ENCODE data around the gene SCEL. TPM values are rescaled to one million over a fixed set of nuclear protein-coding genes. Genes with fewer than 3 reads are reported as not detected.

Gene SCEL, protein sequence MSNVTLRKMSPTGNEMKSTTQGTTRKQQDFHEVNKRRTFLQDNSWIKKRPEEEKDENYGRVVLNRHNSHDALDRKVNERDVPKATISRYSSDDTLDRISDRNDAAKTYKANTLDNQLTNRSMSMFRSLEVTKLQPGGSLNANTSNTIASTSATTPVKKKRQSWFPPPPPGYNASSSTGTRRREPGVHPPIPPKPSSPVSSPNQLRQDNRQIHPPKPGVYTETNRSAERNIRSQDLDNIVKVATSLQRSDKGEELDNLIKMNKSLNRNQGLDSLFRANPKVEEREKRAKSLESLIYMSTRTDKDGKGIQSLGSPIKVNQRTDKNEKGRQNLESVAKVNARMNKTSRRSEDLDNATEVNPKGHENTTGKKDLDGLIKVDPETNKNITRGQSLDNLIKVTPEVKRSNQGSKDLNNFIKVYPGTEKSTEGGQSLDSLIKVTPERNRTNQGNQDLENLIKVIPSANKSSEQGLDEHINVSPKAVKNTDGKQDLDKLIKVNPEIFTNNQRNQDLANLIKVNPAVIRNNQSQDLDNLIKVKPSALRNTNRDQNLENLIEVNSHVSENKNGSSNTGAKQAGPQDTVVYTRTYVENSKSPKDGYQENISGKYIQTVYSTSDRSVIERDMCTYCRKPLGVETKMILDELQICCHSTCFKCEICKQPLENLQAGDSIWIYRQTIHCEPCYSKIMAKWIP
- not detected in 2 replicates for total RNA-seq (ENCODE audit: low replicate concordance)

DNA sequence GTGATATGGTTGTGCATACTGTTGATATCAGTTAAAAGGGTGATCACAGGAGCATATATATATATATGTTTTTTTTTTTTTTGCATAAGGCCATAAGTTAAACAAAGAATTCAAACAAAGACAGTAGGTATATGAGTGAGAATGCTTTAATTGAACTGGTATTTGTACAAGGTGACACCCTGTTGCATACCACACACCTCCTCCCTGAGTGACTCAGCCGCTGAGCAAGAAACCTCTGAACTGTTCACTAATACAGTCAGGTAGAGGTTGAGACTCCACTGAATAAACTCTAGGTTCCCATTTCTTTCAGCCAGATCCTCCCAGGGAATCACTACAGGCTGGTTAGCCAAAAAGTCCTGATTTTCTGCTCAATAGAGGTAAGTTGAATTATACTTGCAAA lies at the start of gene SCEL:
TSS of gene SCEL (plus strand) at position 259 of the 400 bp plus-strand sequence. CDS start 20,170 bp downstream, outside the sequence.
- no peaks in the 10 kb centered on the region for H3K9me3 ChIP-seq (ENCODE audit: low read depth)
- H3K36me3 ChIP-seq = no peaks in the 10 kb centered on the region
- no peak for DNase-seq (ENCODE audit: low spot score)
- Mint-ChIP-seq H3K4me1 (no peaks in the 10 kb centered on the region), H3K27me3 (ENCODE audit: insufficient read depth, low read depth) (peaks cover 3% of the 10 kb centered on the region), H3K9me3 (no peaks in the 10 kb centered on the region), H3K36me3 (no peaks in the 10 kb centered on the region), H3K4me3 (no peak within 1 kb of the TSS), H3K27ac (no peak within 1 kb of the TSS)
- H3K79me2 ChIP-seq (ENCODE audit: low read depth) = no peaks in the 10 kb centered on the region
- H3K4me2 ChIP-seq = no peak within 1 kb of the TSS
- TF ChIP-seq EZH2phosphoT487 (IDR thresholded peaks at IDR 0.05) (no peak), EZH2 (IDR thresholded peaks at IDR 0.05) (no peak)
- TF ChIP-seq, protein P1, sequence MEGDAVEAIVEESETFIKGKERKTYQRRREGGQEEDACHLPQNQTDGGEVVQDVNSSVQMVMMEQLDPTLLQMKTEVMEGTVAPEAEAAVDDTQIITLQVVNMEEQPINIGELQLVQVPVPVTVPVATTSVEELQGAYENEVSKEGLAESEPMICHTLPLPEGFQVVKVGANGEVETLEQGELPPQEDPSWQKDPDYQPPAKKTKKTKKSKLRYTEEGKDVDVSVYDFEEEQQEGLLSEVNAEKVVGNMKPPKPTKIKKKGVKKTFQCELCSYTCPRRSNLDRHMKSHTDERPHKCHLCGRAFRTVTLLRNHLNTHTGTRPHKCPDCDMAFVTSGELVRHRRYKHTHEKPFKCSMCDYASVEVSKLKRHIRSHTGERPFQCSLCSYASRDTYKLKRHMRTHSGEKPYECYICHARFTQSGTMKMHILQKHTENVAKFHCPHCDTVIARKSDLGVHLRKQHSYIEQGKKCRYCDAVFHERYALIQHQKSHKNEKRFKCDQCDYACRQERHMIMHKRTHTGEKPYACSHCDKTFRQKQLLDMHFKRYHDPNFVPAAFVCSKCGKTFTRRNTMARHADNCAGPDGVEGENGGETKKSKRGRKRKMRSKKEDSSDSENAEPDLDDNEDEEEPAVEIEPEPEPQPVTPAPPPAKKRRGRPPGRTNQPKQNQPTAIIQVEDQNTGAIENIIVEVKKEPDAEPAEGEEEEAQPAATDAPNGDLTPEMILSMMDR (IDR thresholded peaks at IDR 0.05) = no peak
- no peaks in the 10 kb centered on the region for H4K20me1 ChIP-seq (ENCODE audit: low read depth)
- no peaks in the 10 kb centered on the region for H3F3A ChIP-seq (ENCODE audit: low read depth)
- H3K27ac ChIP-seq = no peak within 1 kb of the TSS
- H3K4me3 ChIP-seq = no peak within 1 kb of the TSS
- no peak within 1 kb of the TSS for H3K9ac ChIP-seq
- H3K27me3 ChIP-seq = no peaks in the 10 kb centered on the region
- no peak within 1 kb of the TSS for H2AFZ ChIP-seq (replicated peaks)
- H3K4me1 ChIP-seq = no peaks in the 10 kb centered on the region

DNA sequence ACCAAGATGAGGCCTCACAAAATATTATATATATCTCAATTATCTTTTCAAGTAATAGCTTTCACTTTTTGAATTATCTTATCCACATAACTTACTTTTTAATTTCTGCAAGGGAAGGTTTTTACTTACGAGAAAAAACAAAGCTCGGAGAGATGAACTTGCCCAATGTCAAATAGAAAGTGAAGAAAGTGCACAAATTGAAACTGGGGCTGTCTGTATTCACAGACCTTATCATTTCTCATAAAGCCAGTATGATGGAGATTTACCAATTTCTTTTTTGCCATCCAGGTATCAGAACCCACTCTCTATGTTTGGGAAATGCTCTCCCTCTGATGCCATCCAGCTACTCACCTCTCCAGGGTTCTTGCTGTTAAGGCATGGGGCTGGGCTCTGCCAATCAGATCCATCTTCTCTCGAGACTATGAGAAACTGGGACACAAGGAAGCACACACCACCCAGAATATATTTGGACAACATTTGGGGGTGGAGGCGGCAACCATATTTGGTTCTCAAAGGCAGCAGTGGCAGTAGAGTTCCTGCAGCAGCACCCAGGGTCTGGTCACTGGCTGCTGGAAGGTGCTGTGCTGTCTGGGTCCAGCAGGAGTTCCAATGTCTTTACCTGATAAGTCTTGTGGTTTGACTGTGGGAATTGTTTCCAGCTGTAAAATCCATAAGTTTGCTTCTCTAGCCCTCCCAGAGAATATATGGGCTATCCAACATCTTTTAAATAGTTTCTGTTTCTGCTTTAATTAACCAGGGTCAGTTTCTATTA lies 45.8 kb upstream of the SCEL start:
- no peaks in the 10 kb centered on the region for H3K9me3 Mint-ChIP-seq
- peaks cover 2% of the 10 kb centered on the region for H3K4me1 Mint-ChIP-seq
- no peak for DNase-seq (ENCODE audit: low spot score)
- Histone ChIP-seq H3F3A (ENCODE audit: low read depth) (no peaks in the 10 kb centered on the region), H3K79me2 (ENCODE audit: low read depth) (no peaks in the 10 kb centered on the region), H3K4me2 (no peak overlapping the region), H3K4me1 (no peaks in the 10 kb centered on the region), H3K27me3 (no peaks in the 10 kb centered on the region), H3K27ac (no peak overlapping the region), H2AFZ (replicated peaks) (peak overlapping the region; percentile 27), H4K20me1 (ENCODE audit: low read depth) (no peaks in the 10 kb centered on the region), H3K4me3 (no peak overlapping the region), H3K36me3 (no peaks in the 10 kb centered on the region), H3K9me3 (ENCODE audit: low read depth) (no peaks in the 10 kb centered on the region), H3K9ac (no peak overlapping the region)
- no peak for TF ChIP-seq EZH2phosphoT487 (IDR thresholded peaks at IDR 0.05)
- no peaks in the 10 kb centered on the region for H3K36me3 Mint-ChIP-seq
- H3K27me3 Mint-ChIP-seq (ENCODE audit: insufficient read depth, low read depth) = peaks cover 3% of the 10 kb centered on the region
- H3K4me3 Mint-ChIP-seq = no peak overlapping the region
- H3K27ac Mint-ChIP-seq = no peak overlapping the region

DNA sequence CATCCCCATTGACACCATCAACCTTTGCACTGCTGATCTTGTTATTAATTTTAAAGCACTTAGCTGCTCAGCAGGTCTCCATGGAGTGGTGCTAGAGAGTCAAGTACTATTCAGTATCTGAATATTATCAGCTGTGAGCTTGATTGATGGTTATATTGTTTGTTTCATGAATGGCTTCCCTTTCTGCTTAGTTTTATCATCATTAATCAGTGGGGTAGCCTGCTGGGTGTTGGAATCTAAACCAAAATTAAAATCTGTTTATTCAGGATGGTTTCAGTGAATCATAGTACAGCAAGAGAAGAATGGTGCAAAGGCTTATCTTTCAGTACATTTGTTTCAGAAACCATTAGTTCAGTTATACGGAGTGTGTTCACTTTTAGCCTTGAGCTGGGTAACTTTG lies 42.5 kb upstream of the SCEL start:
- Histone ChIP-seq H4K20me1 (ENCODE audit: low read depth) (no peaks in the 10 kb centered on the region), H3K9me3 (ENCODE audit: low read depth) (no peaks in the 10 kb centered on the region), H3K79me2 (ENCODE audit: low read depth) (no peaks in the 10 kb centered on the region), H3K4me1 (no peaks in the 10 kb centered on the region), H3K4me2 (no peak overlapping the region), H3K9ac (no peak overlapping the region), H2AFZ (replicated peaks) (no peak overlapping the region), H3K4me3 (no peak overlapping the region), H3K27ac (no peak overlapping the region), H3K27me3 (no peaks in the 10 kb centered on the region), H3F3A (ENCODE audit: low read depth) (no peaks in the 10 kb centered on the region), H3K36me3 (no peaks in the 10 kb centered on the region)
- Mint-ChIP-seq H3K36me3 (no peaks in the 10 kb centered on the region), H3K27me3 (ENCODE audit: insufficient read depth, low read depth) (peaks cover 3% of the 10 kb centered on the region), H3K27ac (no peak overlapping the region), H3K4me1 (peaks cover 2% of the 10 kb centered on the region), H3K9me3 (no peaks in the 10 kb centered on the region), H3K4me3 (no peak overlapping the region)
- TF ChIP-seq, protein P1 (IDR thresholded peaks at IDR 0.05) = peak; percentile 24
- TF ChIP-seq EZH2phosphoT487 (IDR thresholded peaks at IDR 0.05) = no peak
- no peak for DNase-seq (ENCODE audit: low spot score)

Data from neural progenitor cell (in vitro differentiated cells).